ENCODE results near the gene NUDT1. TPM values are rescaled to one million over a fixed set of nuclear protein-coding genes. Genes with fewer than 3 reads are reported as not detected.

Gene NUDT1
- total RNA-seq, 2 experiments from 2014 or later, result 12.8 to 13.0 TPM

DNA sequence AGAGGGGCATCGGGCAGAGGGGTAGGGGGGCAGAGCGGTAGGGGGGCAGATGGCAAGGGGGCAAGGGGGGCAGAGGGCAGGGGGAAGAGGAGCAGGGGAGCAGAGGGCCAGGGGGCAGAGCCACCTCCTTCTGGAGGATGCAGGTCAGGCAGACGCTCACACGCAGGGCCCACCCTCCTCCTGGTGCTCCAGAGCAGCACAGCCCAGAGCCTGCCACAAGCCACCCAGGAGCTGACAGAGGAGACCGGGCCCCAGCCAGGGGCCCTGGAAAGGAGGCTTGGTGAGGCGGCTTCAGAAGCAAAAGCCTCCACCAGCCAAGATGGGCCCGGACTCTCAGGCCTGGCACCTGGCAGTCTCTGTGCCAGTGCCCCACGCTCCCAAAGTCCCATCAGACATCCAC is 22.4 kb upstream of the NUDT1 start:
- CTCF ChIA-PET, result no interaction called here

DNA sequence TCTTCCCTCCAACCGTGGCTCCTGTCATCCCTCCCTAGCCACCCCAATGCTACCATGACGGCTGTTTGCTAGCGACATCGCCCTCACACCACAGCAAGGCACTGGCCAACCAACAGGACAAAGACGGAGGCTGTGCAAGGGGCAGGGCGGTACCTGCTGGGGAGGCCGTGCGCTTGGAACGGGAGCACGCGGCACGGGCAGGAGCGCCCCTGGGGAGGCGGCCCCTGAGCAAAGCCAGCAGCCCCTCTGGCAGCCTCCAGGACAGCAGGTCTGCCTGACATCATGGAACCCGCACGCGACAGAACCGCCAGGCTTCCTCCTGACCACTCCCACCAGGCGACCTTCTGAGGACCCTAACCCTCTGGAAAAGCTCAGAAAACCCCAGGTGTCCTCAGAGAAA is 22.0 kb upstream of the NUDT1 start:
- H3K4me3 ChIP-seq (ENCODE audit: low read length), result no peak overlapping the region
- Mint-ChIP-seq H3K27me3 (no peaks in the 10 kb centered on the region), H3K4me1 (ENCODE audit: low read depth) (no peaks in the 10 kb centered on the region), H3K36me3 (ENCODE audit: low read depth) (peaks cover 58% of the 10 kb centered on the region), H3K4me3 (no peak overlapping the region), H3K9me3 (no peaks in the 10 kb centered on the region), H3K27ac (no peak overlapping the region)
- no peaks in the 10 kb centered on the region for H3K27me3 ChIP-seq (ENCODE audit: control insufficient read depth in 1 of 2, insufficient read depth in 2 of 2, low read length in 2 of 2)
- H3K4me1 ChIP-seq (ENCODE audit: insufficient read depth, low read length), result no peaks in the 10 kb centered on the region
- H3K9me3 ChIP-seq (ENCODE audit: control insufficient read depth in 1 of 2, insufficient read depth in 1 of 2, low read length in 2 of 2), result no peaks in the 10 kb centered on the region
- no peak for DNase-seq
- no peak for ATAC-seq (ENCODE audit: poor library complexity)
- intact Hi-C loops (cut with DNase I, micrococcal nuclease), result no loop called here
- peaks cover 69% of the 10 kb centered on the region for H3K36me3 ChIP-seq (ENCODE audit: insufficient read depth, low read length)
- ChIA-PET CTCF (no interaction called here), POLR2A (no interaction called here)
- TF ChIP-seq, protein P1, sequence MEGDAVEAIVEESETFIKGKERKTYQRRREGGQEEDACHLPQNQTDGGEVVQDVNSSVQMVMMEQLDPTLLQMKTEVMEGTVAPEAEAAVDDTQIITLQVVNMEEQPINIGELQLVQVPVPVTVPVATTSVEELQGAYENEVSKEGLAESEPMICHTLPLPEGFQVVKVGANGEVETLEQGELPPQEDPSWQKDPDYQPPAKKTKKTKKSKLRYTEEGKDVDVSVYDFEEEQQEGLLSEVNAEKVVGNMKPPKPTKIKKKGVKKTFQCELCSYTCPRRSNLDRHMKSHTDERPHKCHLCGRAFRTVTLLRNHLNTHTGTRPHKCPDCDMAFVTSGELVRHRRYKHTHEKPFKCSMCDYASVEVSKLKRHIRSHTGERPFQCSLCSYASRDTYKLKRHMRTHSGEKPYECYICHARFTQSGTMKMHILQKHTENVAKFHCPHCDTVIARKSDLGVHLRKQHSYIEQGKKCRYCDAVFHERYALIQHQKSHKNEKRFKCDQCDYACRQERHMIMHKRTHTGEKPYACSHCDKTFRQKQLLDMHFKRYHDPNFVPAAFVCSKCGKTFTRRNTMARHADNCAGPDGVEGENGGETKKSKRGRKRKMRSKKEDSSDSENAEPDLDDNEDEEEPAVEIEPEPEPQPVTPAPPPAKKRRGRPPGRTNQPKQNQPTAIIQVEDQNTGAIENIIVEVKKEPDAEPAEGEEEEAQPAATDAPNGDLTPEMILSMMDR (IDR thresholded peaks at IDR 0.05), result no peak
- H3K27ac ChIP-seq (ENCODE audit: low read depth in 1 of 2, low read length in 2 of 2), result no peak overlapping the region

More for the DNA sequence above, 22.4 kb upstream of the NUDT1 start:
- H3K4me1 ChIP-seq (ENCODE audit: insufficient read depth, low read length), result peaks cover 2% of the 10 kb centered on the region
- H3K27ac ChIP-seq (ENCODE audit: low read depth in 1 of 2, low read length in 2 of 2), result no peak overlapping the region
- DNase-seq (no peak), ATAC-seq (ENCODE audit: poor library complexity) (no peak)
- intact Hi-C loops (cut with DNase I, micrococcal nuclease), result no loop called here
- no peaks in the 10 kb centered on the region for H3K27me3 ChIP-seq (ENCODE audit: control insufficient read depth in 1 of 2, insufficient read depth in 2 of 2, low read length in 2 of 2)
- TF ChIP-seq, protein P1 (IDR thresholded peaks at IDR 0.05), result no peak
- H3K4me3 Mint-ChIP-seq, result no peak overlapping the region
- H3K4me1 Mint-ChIP-seq (ENCODE audit: low read depth), result no peaks in the 10 kb centered on the region
- no peak overlapping the region for H3K4me3 ChIP-seq (ENCODE audit: low read length)
- peaks cover 62% of the 10 kb centered on the region for H3K36me3 Mint-ChIP-seq (ENCODE audit: low read depth)
- no peak overlapping the region for H3K27ac Mint-ChIP-seq
- no peaks in the 10 kb centered on the region for H3K9me3 Mint-ChIP-seq
- H3K36me3 ChIP-seq (ENCODE audit: insufficient read depth, low read length), result peaks cover 67% of the 10 kb centered on the region
- H3K27me3 Mint-ChIP-seq, result no peaks in the 10 kb centered on the region
- no peaks in the 10 kb centered on the region for H3K9me3 ChIP-seq (ENCODE audit: control insufficient read depth in 1 of 2, insufficient read depth in 1 of 2, low read length in 2 of 2)
- POLR2A ChIA-PET, result no interaction called here

DNA sequence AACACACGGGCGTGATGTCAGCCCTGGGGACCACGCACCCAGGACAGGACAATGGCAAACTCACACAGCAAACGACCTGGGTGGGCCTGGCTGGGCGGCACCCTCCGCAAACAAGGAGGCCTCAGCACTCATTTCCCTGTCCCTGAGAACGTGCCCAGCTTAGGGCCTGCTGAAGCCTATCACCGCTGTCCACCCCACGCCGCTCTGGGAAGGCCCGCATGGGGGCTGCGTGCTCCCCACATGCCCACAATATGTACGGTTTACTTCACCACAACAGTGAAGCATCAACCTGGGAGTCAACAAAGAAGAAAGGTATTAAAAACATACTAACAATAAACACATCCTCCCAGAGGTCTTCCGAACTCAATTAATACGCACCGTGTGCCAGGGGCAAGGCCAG is 21.5 kb upstream of the NUDT1 start:
- intact Hi-C loops (cut with DNase I, micrococcal nuclease), result no loop called here
- Mint-ChIP-seq H3K9me3 (no peaks in the 10 kb centered on the region), H3K4me1 (ENCODE audit: low read depth) (no peaks in the 10 kb centered on the region), H3K27me3 (no peaks in the 10 kb centered on the region), H3K27ac (no peak overlapping the region), H3K4me3 (no peak overlapping the region), H3K36me3 (ENCODE audit: low read depth) (peaks cover 57% of the 10 kb centered on the region)
- Histone ChIP-seq H3K4me3 (ENCODE audit: low read length) (no peak overlapping the region), H3K9me3 (ENCODE audit: control insufficient read depth in 1 of 2, insufficient read depth in 1 of 2, low read length in 2 of 2) (no peaks in the 10 kb centered on the region), H3K27me3 (ENCODE audit: control insufficient read depth in 1 of 2, insufficient read depth in 2 of 2, low read length in 2 of 2) (no peaks in the 10 kb centered on the region), H3K36me3 (ENCODE audit: insufficient read depth, low read length) (peaks cover 73% of the 10 kb centered on the region), H3K27ac (ENCODE audit: low read depth in 1 of 2, low read length in 2 of 2) (no peak overlapping the region), H3K4me1 (ENCODE audit: insufficient read depth, low read length) (no peaks in the 10 kb centered on the region)
- ATAC-seq (ENCODE audit: poor library complexity) (no peak), DNase-seq (no peak)
- POLR2A ChIA-PET, result no interaction called here
- CTCF ChIA-PET, result no interaction called here
- TF ChIP-seq, protein P1 (IDR thresholded peaks at IDR 0.05), result no peak
